ENCODE measurements around the gene IFI44. TPM values are rescaled to one million over a fixed set of nuclear protein-coding genes. Genes with fewer than 3 reads are reported as not detected.

The IFI44 gene
- total RNA-seq: 10 to 100 TPM; 10.0 to 13.5 TPM

GRCh38 chr1:78649628-78650027 is at the start of gene IFI44:
Gene IFI44, plus strand, starts transcription at chr1:78649831. Its CDS starts 365 bp downstream, at chr1:78650196.
- Mint-ChIP-seq H3K27me3 (no peaks in the 10 kb centered on the region), H3K4me3 (peak within 1 kb of the TSS; percentile 84), H3K4me1 (ENCODE audit: low read depth in 2 of 2) (peaks cover 52 to 63% of the 10 kb centered on the region in 2 donors), H3K27ac (peak within 1 kb of the TSS; percentile 70 to 86), H3K36me3 (peaks cover 19% of the 10 kb centered on the region), H3K9me3 (peaks cover 9% of the 10 kb centered on the region)
- ATAC-seq (peak; percentile 81 to 86), DNase-seq (ENCODE audit: low spot score) (no peak)

- ATAC-seq (no peak), DNase-seq (ENCODE audit: low spot score) (no peak)
- H3K9me3 Mint-ChIP-seq: no peaks in the 10 kb centered on the region
- no peaks in the 10 kb centered on the region for H3K4me1 Mint-ChIP-seq (ENCODE audit: low read depth in 2 of 2)
- H3K27ac Mint-ChIP-seq: no peak overlapping the region
- H3K36me3 Mint-ChIP-seq: no peaks in the 10 kb centered on the region
- peaks cover 4 to 20% of the 10 kb centered on the region in 2 donors for H3K27me3 Mint-ChIP-seq
- no peak overlapping the region for H3K4me3 Mint-ChIP-seq
Observed at GRCh38 chr1:78601068-78601467, 48.6 kb upstream of the IFI44 start.

- no peaks in the 10 kb centered on the region for H3K9me3 Mint-ChIP-seq
- DNase-seq (ENCODE audit: low spot score): no peak
- no peak for ATAC-seq
- peaks cover 4 to 12% of the 10 kb centered on the region in 2 donors for H3K27me3 Mint-ChIP-seq
- H3K4me3 Mint-ChIP-seq: no peak overlapping the region
- no peaks in the 10 kb centered on the region for H3K36me3 Mint-ChIP-seq
- no peaks in the 10 kb centered on the region for H3K4me1 Mint-ChIP-seq (ENCODE audit: low read depth in 2 of 2)
- no peak overlapping the region for H3K27ac Mint-ChIP-seq
Observed at GRCh38 chr1:78603206-78603605, 46.4 kb upstream of the IFI44 start.

- no peaks in the 10 kb centered on the region for H3K4me1 Mint-ChIP-seq (ENCODE audit: low read depth in 2 of 2)
- ATAC-seq (no peak), DNase-seq (ENCODE audit: low spot score) (no peak)
Observed at GRCh38 chr1:78604643-78605042, 45.0 kb upstream of the IFI44 start.

GRCh38 chr1:78606274-78606673 is 43.4 kb upstream of the IFI44 start:
- Mint-ChIP-seq H3K36me3 (no peaks in the 10 kb centered on the region), H3K27me3 (peaks cover 16 to 17% of the 10 kb centered on the region in 2 donors), H3K4me1 (ENCODE audit: low read depth in 2 of 2) (no peaks in the 10 kb centered on the region), H3K27ac (no peak overlapping the region), H3K4me3 (no peak overlapping the region), H3K9me3 (no peaks in the 10 kb centered on the region)
- no peak for ATAC-seq
- DNase-seq (ENCODE audit: low spot score): no peak

More at GRCh38 chr1:78604643-78605042, 45.0 kb upstream of the IFI44 start:
- Mint-ChIP-seq H3K36me3 (no peaks in the 10 kb centered on the region), H3K4me3 (no peak overlapping the region), H3K27me3 (peaks cover 9 to 12% of the 10 kb centered on the region in 2 donors), H3K9me3 (no peaks in the 10 kb centered on the region), H3K27ac (no peak overlapping the region)

GRCh38 chr1:78607334-78607927 is 42.2 kb upstream of the IFI44 start:
- H3K36me3 Mint-ChIP-seq: no peaks in the 10 kb centered on the region
- H3K9me3 Mint-ChIP-seq: no peaks in the 10 kb centered on the region
- no peak overlapping the region for H3K4me3 Mint-ChIP-seq
- DNase-seq (ENCODE audit: low spot score) (no peak), ATAC-seq (no peak)
- no peak overlapping the region for H3K27ac Mint-ChIP-seq
- H3K4me1 Mint-ChIP-seq (ENCODE audit: low read depth in 2 of 2): no peaks in the 10 kb centered on the region
- H3K27me3 Mint-ChIP-seq: peaks cover 16% of the 10 kb centered on the region in 2 donors

- H3K27ac Mint-ChIP-seq: no peak overlapping the region
- H3K9me3 Mint-ChIP-seq: no peaks in the 10 kb centered on the region
Observed at GRCh38 chr1:78607944-78608343, 41.7 kb upstream of the IFI44 start.

GRCh38 chr1:78617615-78618026 is 32.0 kb upstream of the IFI44 start:
- Mint-ChIP-seq H3K27me3 (peaks cover 0 to 3% of the 10 kb centered on the region in 2 donors), H3K4me1 (ENCODE audit: low read depth in 2 of 2) (peaks cover 28 to 43% of the 10 kb centered on the region in 2 donors), H3K36me3 (no peaks in the 10 kb centered on the region), H3K27ac (no peak overlapping the region), H3K4me3 (no peak overlapping the region), H3K9me3 (no peaks in the 10 kb centered on the region)
- peak; percentile 71 for DNase-seq (ENCODE audit: low spot score)
- peak; percentile 44 to 71 for ATAC-seq

More at GRCh38 chr1:78607944-78608343, 41.7 kb upstream of the IFI44 start:
- Mint-ChIP-seq H3K36me3 (no peaks in the 10 kb centered on the region), H3K4me3 (no peak overlapping the region), H3K4me1 (ENCODE audit: low read depth in 2 of 2) (no peaks in the 10 kb centered on the region), H3K27me3 (peaks cover 16 to 21% of the 10 kb centered on the region in 2 donors)
- DNase-seq (ENCODE audit: low spot score) (no peak), ATAC-seq (no peak)

GRCh38 chr1:78619032-78619431 is 30.6 kb upstream of the IFI44 start:
- Mint-ChIP-seq H3K36me3 (no peaks in the 10 kb centered on the region), H3K4me1 (ENCODE audit: low read depth in 2 of 2) (peaks cover 32 to 51% of the 10 kb centered on the region in 2 donors), H3K9me3 (no peaks in the 10 kb centered on the region), H3K27ac (peak overlapping the region in 1 of 2 donors; percentile 78), H3K27me3 (no peaks in the 10 kb centered on the region), H3K4me3 (no peak overlapping the region)
- ATAC-seq (no peak), DNase-seq (ENCODE audit: low spot score) (no peak)

- H3K4me1 Mint-ChIP-seq (ENCODE audit: low read depth in 2 of 2): peaks cover 32 to 55% of the 10 kb centered on the region in 2 donors
- H3K9me3 Mint-ChIP-seq: no peaks in the 10 kb centered on the region
- H3K4me3 Mint-ChIP-seq: peak overlapping the region; percentile 77
- DNase-seq (ENCODE audit: low spot score) (no peak), ATAC-seq (no peak)
- H3K36me3 Mint-ChIP-seq: no peaks in the 10 kb centered on the region
- H3K27me3 Mint-ChIP-seq: no peaks in the 10 kb centered on the region
- H3K27ac Mint-ChIP-seq: peak overlapping the region; percentile 69 to 78
Observed at GRCh38 chr1:78619446-78619802, 30.2 kb upstream of the IFI44 start.

- Mint-ChIP-seq H3K9me3 (no peaks in the 10 kb centered on the region), H3K27ac (peak within 1 kb of the TSS; percentile 69 to 78), H3K4me3 (peak within 1 kb of the TSS; percentile 77), H3K36me3 (no peaks in the 10 kb centered on the region), H3K27me3 (no peaks in the 10 kb centered on the region), H3K4me1 (ENCODE audit: low read depth in 2 of 2) (peaks cover 32 to 60% of the 10 kb centered on the region in 2 donors)
- ATAC-seq (peak in 1 of 2 donors; percentile 52), DNase-seq (ENCODE audit: low spot score) (no peak)
Observed at GRCh38 chr1:78619803-78620579, 29.6 kb upstream of the IFI44 start, which contains the start of gene IFI44L. Gene IFI44L, plus strand, starts transcription at chr1:78620448. Its CDS starts 7,468 bp downstream, at chr1:78627916.

- no peaks in the 10 kb centered on the region for H3K36me3 Mint-ChIP-seq
- DNase-seq (ENCODE audit: low spot score): no peak
- H3K27me3 Mint-ChIP-seq: no peaks in the 10 kb centered on the region
- H3K4me3 Mint-ChIP-seq: peak overlapping the region; percentile 77
- ATAC-seq: no peak
- H3K9me3 Mint-ChIP-seq: no peaks in the 10 kb centered on the region
- H3K4me1 Mint-ChIP-seq (ENCODE audit: low read depth in 2 of 2): peaks cover 32 to 66% of the 10 kb centered on the region in 2 donors
- peak overlapping the region; percentile 69 to 78 for H3K27ac Mint-ChIP-seq
Observed at GRCh38 chr1:78620666-78621065, 29.0 kb upstream of the IFI44 start.

- peak overlapping the region in 1 of 2 donors; percentile 55 for H3K27ac Mint-ChIP-seq
- H3K27me3 Mint-ChIP-seq: no peaks in the 10 kb centered on the region
- H3K4me3 Mint-ChIP-seq: peak overlapping the region; percentile 74
- DNase-seq (ENCODE audit: low spot score): no peak
- ATAC-seq: no peak
- peaks cover 29 to 63% of the 10 kb centered on the region in 2 donors for H3K4me1 Mint-ChIP-seq (ENCODE audit: low read depth in 2 of 2)
- H3K36me3 Mint-ChIP-seq: no peaks in the 10 kb centered on the region
- no peaks in the 10 kb centered on the region for H3K9me3 Mint-ChIP-seq
Observed at GRCh38 chr1:78622548-78622947, 27.1 kb upstream of the IFI44 start.

- no peaks in the 10 kb centered on the region for H3K36me3 Mint-ChIP-seq
- no peaks in the 10 kb centered on the region for H3K27me3 Mint-ChIP-seq
- no peak for DNase-seq (ENCODE audit: low spot score)
- ATAC-seq: no peak
- H3K4me3 Mint-ChIP-seq: peak overlapping the region; percentile 60
- peaks cover 22 to 52% of the 10 kb centered on the region in 2 donors for H3K4me1 Mint-ChIP-seq (ENCODE audit: low read depth in 2 of 2)
- peak overlapping the region in 1 of 2 donors; percentile 56 for H3K27ac Mint-ChIP-seq
- H3K9me3 Mint-ChIP-seq: no peaks in the 10 kb centered on the region
Observed at GRCh38 chr1:78624035-78624434, 25.6 kb upstream of the IFI44 start.
